NB4 (cell line): ENCODE measurements around the gene HDAC6.

Experiments used
- DNase-seq: peaks from one replicate; pipeline ENCODE4 v3.0.0; 2010; ENCODE audit warnings: low read depth
- H3K4me3 ChIP-seq: one replicate; pipeline ENCODE4 v1.5.1; 2011; ENCODE audit warnings: mild to moderate bottlenecking, low read depth, low read length, moderate library complexity
- MYC ChIP-seq: IDR thresholded peaks from 2 replicates; pipeline ENCODE4 v1.6.1; 2011; ENCODE audit warnings: low read depth, low read length
- POLR2A ChIP-seq: IDR thresholded peaks from 2 replicates; pipeline ENCODE4 v1.6.1; 2011; ENCODE audit warnings: mild to moderate bottlenecking; ENCODE audit not compliant: insufficient read length; ENCODE audit errors: extremely low read depth
- TF ChIP-seq, protein P1 (sequence below): IDR thresholded peaks from 2 replicates; pipeline ENCODE4 v1.6.1; 2011; ENCODE audit warnings: low read depth, low read length
- TF ChIP-seq, protein P2 (sequence below): IDR thresholded peaks from one replicate; pipeline ENCODE4 v1.5.1; 2012; ENCODE audit warnings: low read depth, low read length

Gene HDAC6

DNA sequence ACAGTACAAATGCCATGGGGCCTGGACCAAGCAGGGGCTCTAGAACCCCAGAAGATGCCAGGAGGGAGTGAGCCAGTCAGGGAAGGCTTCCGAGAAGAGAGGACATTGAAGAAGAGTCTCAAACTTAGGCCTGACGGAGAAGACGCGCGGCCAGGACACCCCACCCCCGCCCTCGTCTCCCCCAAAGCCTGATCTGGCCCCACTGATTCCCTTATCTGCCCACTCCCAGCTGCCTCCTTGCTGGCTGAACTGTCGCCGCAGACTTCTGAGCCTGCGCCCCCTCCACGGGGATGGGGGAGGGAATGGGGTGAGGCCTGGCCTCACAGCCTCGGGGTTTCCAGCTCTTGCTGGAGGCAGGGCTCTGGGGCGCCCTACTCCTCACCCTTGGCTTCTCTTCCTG lies 19.1 kb upstream of the HDAC6 start:
- no peak for TF ChIP-seq POLR2A
- TF ChIP-seq, protein P1, sequence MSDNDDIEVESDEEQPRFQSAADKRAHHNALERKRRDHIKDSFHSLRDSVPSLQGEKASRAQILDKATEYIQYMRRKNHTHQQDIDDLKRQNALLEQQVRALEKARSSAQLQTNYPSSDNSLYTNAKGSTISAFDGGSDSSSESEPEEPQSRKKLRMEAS: no peak
- TF ChIP-seq MYC: no peak
- TF ChIP-seq, protein P2, sequence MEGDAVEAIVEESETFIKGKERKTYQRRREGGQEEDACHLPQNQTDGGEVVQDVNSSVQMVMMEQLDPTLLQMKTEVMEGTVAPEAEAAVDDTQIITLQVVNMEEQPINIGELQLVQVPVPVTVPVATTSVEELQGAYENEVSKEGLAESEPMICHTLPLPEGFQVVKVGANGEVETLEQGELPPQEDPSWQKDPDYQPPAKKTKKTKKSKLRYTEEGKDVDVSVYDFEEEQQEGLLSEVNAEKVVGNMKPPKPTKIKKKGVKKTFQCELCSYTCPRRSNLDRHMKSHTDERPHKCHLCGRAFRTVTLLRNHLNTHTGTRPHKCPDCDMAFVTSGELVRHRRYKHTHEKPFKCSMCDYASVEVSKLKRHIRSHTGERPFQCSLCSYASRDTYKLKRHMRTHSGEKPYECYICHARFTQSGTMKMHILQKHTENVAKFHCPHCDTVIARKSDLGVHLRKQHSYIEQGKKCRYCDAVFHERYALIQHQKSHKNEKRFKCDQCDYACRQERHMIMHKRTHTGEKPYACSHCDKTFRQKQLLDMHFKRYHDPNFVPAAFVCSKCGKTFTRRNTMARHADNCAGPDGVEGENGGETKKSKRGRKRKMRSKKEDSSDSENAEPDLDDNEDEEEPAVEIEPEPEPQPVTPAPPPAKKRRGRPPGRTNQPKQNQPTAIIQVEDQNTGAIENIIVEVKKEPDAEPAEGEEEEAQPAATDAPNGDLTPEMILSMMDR: no peak
- DNase-seq: no peak
- no peak overlapping the region for H3K4me3 ChIP-seq

DNA sequence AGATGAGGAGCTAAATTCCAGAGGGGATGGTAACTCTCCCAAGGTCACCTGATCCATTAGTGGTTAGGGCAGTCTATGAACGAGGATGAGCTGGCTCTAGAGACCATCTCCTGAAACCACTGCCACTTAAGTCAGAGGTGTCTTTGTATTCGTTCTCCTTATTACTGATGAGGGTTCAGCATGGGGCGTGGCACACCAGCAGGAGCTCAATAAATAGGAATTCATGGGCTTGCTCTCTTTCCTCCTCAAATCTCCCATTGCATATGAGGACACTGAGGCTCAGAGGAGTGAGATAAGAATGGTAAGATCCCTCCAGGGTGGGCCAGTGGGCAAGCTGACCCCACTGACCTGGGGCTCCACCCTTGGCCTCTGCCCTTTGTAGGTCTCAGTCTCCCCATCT lies 17.1 kb upstream of the HDAC6 start:
- no peak overlapping the region for H3K4me3 ChIP-seq
- DNase-seq: no peak
- no peak for TF ChIP-seq POLR2A
- no peak for TF ChIP-seq MYC
- TF ChIP-seq, protein P1: no peak
- TF ChIP-seq, protein P2: no peak

DNA sequence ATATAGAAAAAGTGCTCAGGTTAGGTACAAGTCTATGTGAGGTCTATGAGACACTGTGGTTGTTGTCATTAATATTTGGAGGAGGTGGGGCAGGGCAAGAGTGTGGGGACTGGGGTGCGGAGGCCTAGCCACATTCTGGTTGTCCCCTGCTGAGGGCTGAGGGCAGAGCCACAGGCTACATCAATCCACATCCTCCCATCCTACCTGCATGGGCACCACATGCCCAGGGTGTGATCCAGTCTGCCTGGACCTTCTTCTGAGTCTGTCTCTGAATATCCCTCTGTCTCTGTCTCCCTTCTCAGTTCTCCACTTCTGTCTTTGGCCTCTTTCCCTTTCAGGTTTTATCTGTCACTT lies 16.7 kb upstream of the HDAC6 start:
- no peak overlapping the region for H3K4me3 ChIP-seq
- no peak for DNase-seq

DNA sequence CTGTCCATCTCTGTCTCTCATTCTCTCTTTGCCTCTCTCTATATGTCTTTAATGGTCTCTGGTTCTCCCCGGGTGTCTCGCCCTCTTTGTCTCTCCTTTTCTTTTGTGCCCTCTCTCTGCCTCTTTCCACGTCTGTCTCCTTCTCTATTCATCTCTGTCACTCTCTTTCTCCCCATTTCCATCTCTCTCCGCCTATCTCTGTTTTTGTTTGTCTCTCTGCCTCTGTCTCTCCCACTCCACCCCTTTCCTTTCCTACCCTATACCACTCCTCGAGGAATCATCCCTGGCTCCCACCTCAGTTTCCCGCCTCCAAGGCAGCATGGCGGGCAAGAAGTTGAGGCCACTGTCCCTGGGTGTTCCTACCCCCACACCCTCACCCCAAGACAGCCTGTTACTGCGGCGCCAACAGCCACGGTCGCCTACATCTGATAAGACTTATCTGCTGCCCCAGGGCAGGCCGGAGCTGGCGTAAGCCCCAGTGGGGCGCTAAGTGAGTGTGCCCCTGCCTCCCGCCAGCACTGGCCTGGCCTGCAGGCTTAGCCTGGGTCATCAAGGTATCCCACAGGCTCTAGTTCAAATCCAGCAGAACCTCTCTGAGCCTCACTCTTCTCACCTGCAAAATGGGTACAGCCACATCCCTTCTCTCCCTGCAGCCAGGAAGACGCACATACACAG lies 16.2 kb upstream of the HDAC6 start:
- TF ChIP-seq, protein P1: no peak
- TF ChIP-seq, protein P2: no peak
- no peak for TF ChIP-seq MYC
- no peak for TF ChIP-seq POLR2A
- DNase-seq: no peak
- H3K4me3 ChIP-seq: no peak overlapping the region

More for the DNA sequence above, 16.7 kb upstream of the HDAC6 start:
- TF ChIP-seq, protein P1: no peak
- TF ChIP-seq, protein P2: no peak
- TF ChIP-seq POLR2A (no peak), MYC (no peak)

DNA sequence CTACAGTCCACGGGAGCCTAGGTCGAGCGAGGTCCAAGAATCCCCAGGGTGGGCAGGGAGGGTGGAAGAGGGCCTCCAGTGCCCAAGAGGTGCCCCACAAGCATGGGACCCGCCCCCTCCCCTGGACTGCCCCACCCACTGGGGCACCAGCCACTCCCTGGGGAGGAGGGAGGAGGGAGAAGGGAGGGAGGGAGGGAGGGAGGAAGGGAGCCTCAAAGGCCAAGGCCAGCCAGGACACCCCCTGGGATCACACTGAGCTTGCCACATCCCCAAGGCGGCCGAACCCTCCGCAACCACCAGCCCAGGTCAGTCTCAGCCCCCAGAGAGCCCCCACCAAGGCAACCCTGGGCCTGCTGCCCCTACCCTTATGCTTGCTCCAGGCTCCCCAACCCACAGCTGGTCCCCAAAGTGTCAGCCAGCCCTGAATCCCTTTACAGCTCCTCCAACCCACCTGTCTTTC lies 15.5 kb upstream of the HDAC6 start, which contains the start of gene GATA1:
GATA1 (plus strand) TSS at position 250 of the 460 bp plus-strand sequence. CDS start 4,520 bp downstream, outside the sequence.
- no peak for TF ChIP-seq MYC
- no peak for TF ChIP-seq POLR2A
- TF ChIP-seq, protein P1: no peak
- TF ChIP-seq, protein P2: no peak
- no peak within 1 kb of the TSS for H3K4me3 ChIP-seq

More for the DNA sequence above, 15.5 kb upstream of the HDAC6 start, which contains the start of gene GATA1:
- DNase-seq: peak; percentile 35
